Stomach (tissue), 4 donors: ENCODE measurements around the gene B3GNT3.

ENCODE experiments used
- POLR2A ChIP-seq, 4 donors: fragments of 450-650 bp; IDR thresholded peaks; one replicate each; pipeline ENCODE4 v1.6.1; 2016; ENCODE audit warnings: antibody characterized with exemption in 4 of 4, control low read depth in 2 of 4, mild to moderate bottlenecking in 1 of 4, moderate library complexity in 1 of 4
- TF ChIP-seq, protein P1 (sequence below), 7 experiments: fragments of 450-650 bp in 4 of 7; fragments of 200-600 bp in 3 of 7; sonication (generic) in 3 of 7; IDR thresholded peaks; one replicate each; pipeline ENCODE4 v1.5.1; 2016 to 2019; ENCODE audit warnings: antibody characterized with exemption in 7 of 7, control low read depth in 2 of 7, mild to moderate bottlenecking in 1 of 7

- TF ChIP-seq, protein P1, sequence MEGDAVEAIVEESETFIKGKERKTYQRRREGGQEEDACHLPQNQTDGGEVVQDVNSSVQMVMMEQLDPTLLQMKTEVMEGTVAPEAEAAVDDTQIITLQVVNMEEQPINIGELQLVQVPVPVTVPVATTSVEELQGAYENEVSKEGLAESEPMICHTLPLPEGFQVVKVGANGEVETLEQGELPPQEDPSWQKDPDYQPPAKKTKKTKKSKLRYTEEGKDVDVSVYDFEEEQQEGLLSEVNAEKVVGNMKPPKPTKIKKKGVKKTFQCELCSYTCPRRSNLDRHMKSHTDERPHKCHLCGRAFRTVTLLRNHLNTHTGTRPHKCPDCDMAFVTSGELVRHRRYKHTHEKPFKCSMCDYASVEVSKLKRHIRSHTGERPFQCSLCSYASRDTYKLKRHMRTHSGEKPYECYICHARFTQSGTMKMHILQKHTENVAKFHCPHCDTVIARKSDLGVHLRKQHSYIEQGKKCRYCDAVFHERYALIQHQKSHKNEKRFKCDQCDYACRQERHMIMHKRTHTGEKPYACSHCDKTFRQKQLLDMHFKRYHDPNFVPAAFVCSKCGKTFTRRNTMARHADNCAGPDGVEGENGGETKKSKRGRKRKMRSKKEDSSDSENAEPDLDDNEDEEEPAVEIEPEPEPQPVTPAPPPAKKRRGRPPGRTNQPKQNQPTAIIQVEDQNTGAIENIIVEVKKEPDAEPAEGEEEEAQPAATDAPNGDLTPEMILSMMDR (IDR thresholded peaks at IDR 0.05): no peak
- no peak for TF ChIP-seq POLR2A (IDR thresholded peaks at IDR 0.05)
Observed at GRCh38 chr19:17860331-17860992, 65.5 kb downstream of the B3GNT3 start.
